ENCODE measurements around the gene GPC5.
"Not testable (repeated sequence)": the region's sequence is repeated elsewhere in the genome, so short reads cannot be mapped to it uniquely, and the experiment has no call there.

DNA sequence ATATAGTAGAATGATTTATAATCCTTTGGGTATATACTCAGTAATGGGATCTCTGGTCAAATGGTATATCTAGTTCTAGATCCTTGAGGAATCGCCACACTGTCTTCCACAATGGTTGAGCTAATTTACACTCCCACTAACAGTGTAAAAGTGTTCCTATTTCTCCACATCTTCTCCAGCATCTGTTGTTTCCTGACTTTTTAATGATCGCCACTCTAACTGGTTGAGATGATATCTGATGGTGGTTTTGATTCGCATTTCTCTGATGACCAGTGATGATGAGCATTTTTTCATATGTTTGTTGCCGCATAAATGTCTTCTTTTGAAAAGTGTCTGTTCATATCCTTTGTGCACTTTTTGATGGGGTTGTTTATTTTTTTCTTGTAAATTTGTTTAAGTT is 1140.7 kb downstream of the GPC5 start:
- TF ChIP-seq, protein P1, sequence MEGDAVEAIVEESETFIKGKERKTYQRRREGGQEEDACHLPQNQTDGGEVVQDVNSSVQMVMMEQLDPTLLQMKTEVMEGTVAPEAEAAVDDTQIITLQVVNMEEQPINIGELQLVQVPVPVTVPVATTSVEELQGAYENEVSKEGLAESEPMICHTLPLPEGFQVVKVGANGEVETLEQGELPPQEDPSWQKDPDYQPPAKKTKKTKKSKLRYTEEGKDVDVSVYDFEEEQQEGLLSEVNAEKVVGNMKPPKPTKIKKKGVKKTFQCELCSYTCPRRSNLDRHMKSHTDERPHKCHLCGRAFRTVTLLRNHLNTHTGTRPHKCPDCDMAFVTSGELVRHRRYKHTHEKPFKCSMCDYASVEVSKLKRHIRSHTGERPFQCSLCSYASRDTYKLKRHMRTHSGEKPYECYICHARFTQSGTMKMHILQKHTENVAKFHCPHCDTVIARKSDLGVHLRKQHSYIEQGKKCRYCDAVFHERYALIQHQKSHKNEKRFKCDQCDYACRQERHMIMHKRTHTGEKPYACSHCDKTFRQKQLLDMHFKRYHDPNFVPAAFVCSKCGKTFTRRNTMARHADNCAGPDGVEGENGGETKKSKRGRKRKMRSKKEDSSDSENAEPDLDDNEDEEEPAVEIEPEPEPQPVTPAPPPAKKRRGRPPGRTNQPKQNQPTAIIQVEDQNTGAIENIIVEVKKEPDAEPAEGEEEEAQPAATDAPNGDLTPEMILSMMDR (IDR thresholded peaks at IDR 0.05; ENCODE audit: insufficient read depth, low read length, poor library complexity, severe bottlenecking) = not testable (repeated sequence)
- TF ChIP-seq EZH2phosphoT487 (conservative IDR thresholded peaks at IDR 0.05; ENCODE audit: low read length) = not testable (repeated sequence)

Data from SU-DHL-6 (cell line).